WTC11 (cell line): Measurements from ENCODE around the gene LY9. TPM values are rescaled to one million over a fixed set of nuclear protein-coding genes. Genes with fewer than 3 reads are reported as not detected.

Source experiments
- ATAC-seq: fragments of 200-7000 bp; cut with Tn5 transposase; 2 replicates; pipeline ENCODE4 v1.10.0; 2021; ENCODE audit warnings: mild to moderate bottlenecking, moderate library complexity
- CTCF ChIA-PET: fragments of 300-600 bp; sonication (Branson Sonifier 250); formaldehyde crosslinking; loops from one replicate; lab custom pipeline; 2021; ENCODE audit warnings: antibody characterized with exemption; lab: Charles Lee
- POLR2A ChIA-PET: fragments of 350-600 bp; sonication (Branson Sonifier 250); formaldehyde crosslinking; loops from one replicate; lab custom pipeline; 2021; ENCODE audit warnings: antibody characterized with exemption; lab: Charles Lee
- DNase-seq: peaks from one replicate; pipeline ENCODE4 v3.0.0; 2021; ENCODE audit warnings: low spot score
- H3K27ac Mint-ChIP-seq: 2 replicates; pipeline ENCODE4 v1.8.0; 2021; ENCODE audit warnings: mixed read lengths
- H3K27me3 Mint-ChIP-seq: 2 replicates; pipeline ENCODE4 v1.8.0; 2021; ENCODE audit warnings: low read depth, mild to moderate bottlenecking, moderate library complexity, mixed read lengths
- H3K36me3 Mint-ChIP-seq: 2 replicates; pipeline ENCODE4 v1.8.0; 2021; ENCODE audit warnings: mixed read lengths
- H3K4me1 Mint-ChIP-seq: 2 replicates; pipeline ENCODE4 v1.8.0; 2022; ENCODE audit warnings: mixed read lengths
- H3K4me3 Mint-ChIP-seq: 2 replicates; pipeline ENCODE4 v1.8.0; 2021; ENCODE audit warnings: mild to moderate bottlenecking, moderate library complexity, mixed read lengths
- H3K9me3 Mint-ChIP-seq: 2 replicates; pipeline ENCODE4 v1.8.0; 2021; ENCODE audit warnings: mixed read lengths
- ESRRA ChIP-seq: sonication (generic); formaldehyde crosslinking; IDR thresholded peaks from 2 replicates; pipeline ENCODE4 v1.8.1; 2022; ENCODE audit warnings: mild to moderate bottlenecking, missing genetic modification reagents, borderline replicate concordance
- FOXK1 ChIP-seq: sonication (generic); formaldehyde crosslinking; IDR thresholded peaks from 2 replicates; pipeline ENCODE4 v1.8.0; 2022; ENCODE audit warnings: mild to moderate bottlenecking, moderate library complexity, missing genetic modification reagents
- IRF1 ChIP-seq: sonication (generic); formaldehyde crosslinking; IDR thresholded peaks from 2 replicates; pipeline ENCODE4 v1.8.0; 2023; ENCODE audit warnings: missing genetic modification reagents
- IRF2 ChIP-seq: sonication (generic); formaldehyde crosslinking; IDR thresholded peaks from 2 replicates; pipeline ENCODE4 v1.8.0; 2022; ENCODE audit warnings: low read depth, missing genetic modification reagents, borderline replicate concordance
- MAX ChIP-seq: sonication (generic); formaldehyde crosslinking; IDR thresholded peaks from 2 replicates; pipeline ENCODE4 v1.8.0; 2022; ENCODE audit warnings: mild to moderate bottlenecking, missing genetic modification reagents
- MLX ChIP-seq: sonication (generic); formaldehyde crosslinking; IDR thresholded peaks from 2 replicates; pipeline ENCODE4 v1.8.1; 2023; ENCODE audit warnings: mild to moderate bottlenecking, missing genetic modification reagents, moderate library complexity
- MXD4 ChIP-seq: fragments of 250-450 bp; sonication (Bioruptor Pico); IDR thresholded peaks from 2 replicates; pipeline ENCODE4 v1.8.0; 2021; ENCODE audit warnings: mild to moderate bottlenecking, moderate library complexity, borderline replicate concordance
- MYBL2 ChIP-seq: sonication (generic); formaldehyde crosslinking; IDR thresholded peaks from 2 replicates; pipeline ENCODE4 v1.8.1; 2023; ENCODE audit warnings: mild to moderate bottlenecking, moderate library complexity, missing genetic modification reagents
- PRRX2 ChIP-seq: fragments of 250-450 bp; sonication (Bioruptor Pico); IDR thresholded peaks from 2 replicates; pipeline ENCODE4 v1.8.0; 2021; ENCODE audit warnings: mild to moderate bottlenecking
- TP53 ChIP-seq: sonication (generic); formaldehyde crosslinking; IDR thresholded peaks from 2 replicates; pipeline ENCODE4 v1.8.1; 2023; ENCODE audit warnings: mild to moderate bottlenecking, missing genetic modification reagents
- ZBTB43 ChIP-seq: sonication (generic); formaldehyde crosslinking; IDR thresholded peaks from 2 replicates; pipeline ENCODE4 v1.8.1; 2023; ENCODE audit warnings: mild to moderate bottlenecking, missing genetic modification reagents
- ZNF121 ChIP-seq: sonication (generic); formaldehyde crosslinking; IDR thresholded peaks from 2 replicates; pipeline ENCODE4 v1.8.0; 2023; ENCODE audit warnings: missing genetic modification reagents
- ZNF219 ChIP-seq: sonication (generic); formaldehyde crosslinking; IDR thresholded peaks from 2 replicates; pipeline ENCODE4 v1.8.0; 2023; ENCODE audit warnings: missing genetic modification reagents, mild to moderate bottlenecking, borderline replicate concordance
- ZNF317 ChIP-seq: sonication (generic); formaldehyde crosslinking; IDR thresholded peaks from 2 replicates; pipeline ENCODE4 v1.8.1; 2023; ENCODE audit warnings: low read depth, mild to moderate bottlenecking, moderate library complexity, missing genetic modification reagents, borderline replicate concordance
- ZNF416 ChIP-seq: fragments of 250-450 bp; sonication (Bioruptor Pico); IDR thresholded peaks from 2 replicates; pipeline ENCODE4 v1.9.0; 2021; ENCODE audit warnings: mild to moderate bottlenecking, inconsistent platforms
- total RNA-seq: library from RNA; stranded (reverse); gene quantifications from 3 replicates; pipeline ENCODE4 v1.2.3, GENCODE V29; 2021
- TF ChIP-seq, protein P1 (sequence below): sonication (generic); formaldehyde crosslinking; IDR thresholded peaks from 2 replicates; pipeline ENCODE4 v1.8.1; 2023; ENCODE audit warnings: mild to moderate bottlenecking, moderate library complexity, missing genetic modification reagents
- TF ChIP-seq, protein P2 (sequence below): sonication (generic); formaldehyde crosslinking; IDR thresholded peaks from 2 replicates; pipeline ENCODE4 v1.8.1; 2023; ENCODE audit warnings: mild to moderate bottlenecking, missing genetic modification reagents, borderline replicate concordance
- TF ChIP-seq, protein P3 (sequence below): fragments of 250-450 bp; sonication (Bioruptor Pico); IDR thresholded peaks from 2 replicates; pipeline ENCODE4 v1.9.0; 2021; ENCODE audit warnings: mild to moderate bottlenecking
- TF ChIP-seq, protein P4 (sequence below): sonication (generic); formaldehyde crosslinking; IDR thresholded peaks from 2 replicates; pipeline ENCODE4 v1.8.1; 2023; ENCODE audit warnings: mild to moderate bottlenecking, missing genetic modification reagents, moderate library complexity

Gene LY9
- total RNA-seq, 1 experiment from 2014 or later: not detected

- ChIA-PET POLR2A (no interaction called here), CTCF (interaction anchor here (0.6 to 1.8 kb wide), 12 partner anchors 10 to 364 kb away, joined by 3 to 13 read pairs (median 4); partner anchors contain the start of gene ITLN2)
- no peak overlapping the region for H3K4me3 Mint-ChIP-seq
- H3K27me3 Mint-ChIP-seq: no peaks in the 10 kb centered on the region; the same call in 1 of the 2 replicates
- H3K36me3 Mint-ChIP-seq: peaks cover 8% of the 10 kb centered on the region
- ATAC-seq (peak; percentile 80), DNase-seq (no peak)
- no peak overlapping the region for H3K27ac Mint-ChIP-seq
- H3K9me3 Mint-ChIP-seq: peaks cover 14% of the 10 kb centered on the region
- H3K4me1 Mint-ChIP-seq: peaks cover 20% of the 10 kb centered on the region
- no peak for TF ChIP-seq MXD4 (CRISPR knock-in tag)
- TF ChIP-seq, protein P1, sequence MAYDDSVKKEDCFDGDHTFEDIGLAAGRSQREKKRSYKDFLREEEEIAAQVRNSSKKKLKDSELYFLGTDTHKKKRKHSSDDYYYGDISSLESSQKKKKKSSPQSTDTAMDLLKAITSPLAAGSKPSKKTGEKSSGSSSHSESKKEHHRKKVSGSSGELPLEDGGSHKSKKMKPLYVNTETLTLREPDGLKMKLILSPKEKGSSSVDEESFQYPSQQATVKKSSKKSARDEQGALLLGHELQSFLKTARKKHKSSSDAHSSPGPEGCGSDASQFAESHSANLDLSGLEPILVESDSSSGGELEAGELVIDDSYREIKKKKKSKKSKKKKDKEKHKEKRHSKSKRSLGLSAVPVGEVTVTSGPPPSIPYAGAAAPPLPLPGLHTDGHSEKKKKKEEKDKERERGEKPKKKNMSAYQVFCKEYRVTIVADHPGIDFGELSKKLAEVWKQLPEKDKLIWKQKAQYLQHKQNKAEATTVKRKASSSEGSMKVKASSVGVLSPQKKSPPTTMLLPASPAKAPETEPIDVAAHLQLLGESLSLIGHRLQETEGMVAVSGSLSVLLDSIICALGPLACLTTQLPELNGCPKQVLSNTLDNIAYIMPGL (CRISPR knock-in tag): no peak
- TF ChIP-seq ZNF317: no peak
- no peak for TF ChIP-seq ZNF416 (CRISPR knock-in tag)
- no peak for TF ChIP-seq ZBTB43
- TF ChIP-seq FOXK1: no peak
- TF ChIP-seq MLX: no peak
- no peak for TF ChIP-seq IRF1 (CRISPR knock-in tag)
- no peak for TF ChIP-seq ZNF121 (CRISPR knock-in tag)
- TF ChIP-seq, protein P2, sequence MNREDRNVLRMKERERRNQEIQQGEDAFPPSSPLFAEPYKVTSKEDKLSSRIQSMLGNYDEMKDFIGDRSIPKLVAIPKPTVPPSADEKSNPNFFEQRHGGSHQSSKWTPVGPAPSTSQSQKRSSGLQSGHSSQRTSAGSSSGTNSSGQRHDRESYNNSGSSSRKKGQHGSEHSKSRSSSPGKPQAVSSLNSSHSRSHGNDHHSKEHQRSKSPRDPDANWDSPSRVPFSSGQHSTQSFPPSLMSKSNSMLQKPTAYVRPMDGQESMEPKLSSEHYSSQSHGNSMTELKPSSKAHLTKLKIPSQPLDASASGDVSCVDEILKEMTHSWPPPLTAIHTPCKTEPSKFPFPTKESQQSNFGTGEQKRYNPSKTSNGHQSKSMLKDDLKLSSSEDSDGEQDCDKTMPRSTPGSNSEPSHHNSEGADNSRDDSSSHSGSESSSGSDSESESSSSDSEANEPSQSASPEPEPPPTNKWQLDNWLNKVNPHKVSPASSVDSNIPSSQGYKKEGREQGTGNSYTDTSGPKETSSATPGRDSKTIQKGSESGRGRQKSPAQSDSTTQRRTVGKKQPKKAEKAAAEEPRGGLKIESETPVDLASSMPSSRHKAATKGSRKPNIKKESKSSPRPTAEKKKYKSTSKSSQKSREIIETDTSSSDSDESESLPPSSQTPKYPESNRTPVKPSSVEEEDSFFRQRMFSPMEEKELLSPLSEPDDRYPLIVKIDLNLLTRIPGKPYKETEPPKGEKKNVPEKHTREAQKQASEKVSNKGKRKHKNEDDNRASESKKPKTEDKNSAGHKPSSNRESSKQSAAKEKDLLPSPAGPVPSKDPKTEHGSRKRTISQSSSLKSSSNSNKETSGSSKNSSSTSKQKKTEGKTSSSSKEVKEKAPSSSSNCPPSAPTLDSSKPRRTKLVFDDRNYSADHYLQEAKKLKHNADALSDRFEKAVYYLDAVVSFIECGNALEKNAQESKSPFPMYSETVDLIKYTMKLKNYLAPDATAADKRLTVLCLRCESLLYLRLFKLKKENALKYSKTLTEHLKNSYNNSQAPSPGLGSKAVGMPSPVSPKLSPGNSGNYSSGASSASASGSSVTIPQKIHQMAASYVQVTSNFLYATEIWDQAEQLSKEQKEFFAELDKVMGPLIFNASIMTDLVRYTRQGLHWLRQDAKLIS: no peak
- TF ChIP-seq ZNF219 (CRISPR knock-in tag): no peak
- no peak for TF ChIP-seq ESRRA (CRISPR knock-in tag)
- TF ChIP-seq IRF2 (CRISPR knock-in tag): no peak
- TF ChIP-seq TP53 (CRISPR knock-in tag): no peak
- TF ChIP-seq, protein P3, sequence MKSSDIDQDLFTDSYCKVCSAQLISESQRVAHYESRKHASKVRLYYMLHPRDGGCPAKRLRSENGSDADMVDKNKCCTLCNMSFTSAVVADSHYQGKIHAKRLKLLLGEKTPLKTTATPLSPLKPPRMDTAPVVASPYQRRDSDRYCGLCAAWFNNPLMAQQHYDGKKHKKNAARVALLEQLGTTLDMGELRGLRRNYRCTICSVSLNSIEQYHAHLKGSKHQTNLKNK (CRISPR knock-in tag): no peak
Observed at GRCh38 chr1:160807738-160808137, 11.8 kb downstream of the LY9 start.

DNA sequence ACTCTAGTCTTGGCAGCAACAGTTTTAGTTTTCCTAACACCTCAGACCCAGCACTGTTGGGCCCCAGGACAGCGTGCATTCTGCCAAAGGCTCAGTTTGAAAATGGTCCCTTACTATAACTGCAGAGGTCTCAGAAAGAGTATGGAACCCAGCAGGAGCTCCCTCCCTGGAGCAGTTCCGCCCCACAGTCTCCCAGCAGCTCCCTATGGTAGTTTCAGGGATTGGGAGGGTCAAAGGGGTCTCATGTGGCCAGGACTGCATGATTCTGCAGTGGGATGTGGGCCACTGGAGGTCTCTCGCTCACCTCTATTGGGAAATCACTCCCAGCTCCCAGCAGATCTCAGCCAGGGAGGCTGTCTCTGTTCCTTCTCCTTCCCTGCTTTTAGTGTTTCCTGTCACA is 12.3 kb downstream of the LY9 start:
- H3K27ac Mint-ChIP-seq: no peak overlapping the region; the same call in 1 of the 2 replicates
- no peaks in the 10 kb centered on the region; the same call in 1 of the 2 replicates for H3K27me3 Mint-ChIP-seq
- peaks cover 8% of the 10 kb centered on the region for H3K36me3 Mint-ChIP-seq
- peaks cover 20% of the 10 kb centered on the region for H3K4me1 Mint-ChIP-seq
- CTCF ChIA-PET: interaction anchor here (0.6 to 1.8 kb wide), 12 partner anchors 9 to 365 kb away, joined by 3 to 13 read pairs (median 4); partner anchors contain the start of gene ITLN2
- no peak for DNase-seq
- no peak overlapping the region for H3K4me3 Mint-ChIP-seq
- no peak for ATAC-seq
- H3K9me3 Mint-ChIP-seq: peaks cover 14% of the 10 kb centered on the region
- POLR2A ChIA-PET: no interaction called here
- no peak for TF ChIP-seq MAX (CRISPR knock-in tag)
- TF ChIP-seq, protein P3 (CRISPR knock-in tag): no peak
- TF ChIP-seq, protein P4, sequence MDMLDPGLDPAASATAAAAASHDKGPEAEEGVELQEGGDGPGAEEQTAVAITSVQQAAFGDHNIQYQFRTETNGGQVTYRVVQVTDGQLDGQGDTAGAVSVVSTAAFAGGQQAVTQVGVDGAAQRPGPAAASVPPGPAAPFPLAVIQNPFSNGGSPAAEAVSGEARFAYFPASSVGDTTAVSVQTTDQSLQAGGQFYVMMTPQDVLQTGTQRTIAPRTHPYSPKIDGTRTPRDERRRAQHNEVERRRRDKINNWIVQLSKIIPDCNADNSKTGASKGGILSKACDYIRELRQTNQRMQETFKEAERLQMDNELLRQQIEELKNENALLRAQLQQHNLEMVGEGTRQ (CRISPR knock-in tag): no peak
- no peak for TF ChIP-seq MYBL2 (CRISPR knock-in tag)
- TF ChIP-seq PRRX2 (CRISPR knock-in tag): no peak
- TF ChIP-seq, protein P2: no peak
